Measurements from ENCODE around the gene RCOR3. TPM values are rescaled to one million over a fixed set of nuclear protein-coding genes. Genes with fewer than 3 reads are reported as not detected.
"Not testable (repeated sequence)": the region's sequence is repeated elsewhere in the genome, so short reads cannot be mapped to it uniquely, and the experiment has no call there.

Gene RCOR3
- total RNA-seq, 1 donor from 2014 or later: 14.2 TPM

GRCh38 chr1:211296396-211296795 is 37.2 kb downstream of the RCOR3 start:
- TF ChIP-seq CTCF (conservative IDR thresholded peaks at IDR 0.05; ENCODE audit: low read depth, low read length): no peak
- no peak for DNase-seq (ENCODE audit: low read depth)
- no peak overlapping the region for H3K4me3 ChIP-seq (ENCODE audit: low read depth, low read length)

- no peak for TF ChIP-seq CTCF (conservative IDR thresholded peaks at IDR 0.05; ENCODE audit: low read depth, low read length)
- no peak for DNase-seq (ENCODE audit: low read depth)
These were observed 45.9 kb downstream of the RCOR3 start for GRCh38 chr1:211305044-211305443.

GRCh38 chr1:211309617-211310016 is 50.5 kb downstream of the RCOR3 start:
- TF ChIP-seq CTCF (conservative IDR thresholded peaks at IDR 0.05; ENCODE audit: low read depth, low read length): no peak
- no peak overlapping the region for H3K4me3 ChIP-seq (ENCODE audit: low read depth, low read length)

More at GRCh38 chr1:211305044-211305443, 45.9 kb downstream of the RCOR3 start:
- H3K4me3 ChIP-seq (ENCODE audit: low read depth, low read length): no peak overlapping the region

GRCh38 chr1:211313392-211313791 is 54.2 kb downstream of the RCOR3 start:
- H3K4me3 ChIP-seq (ENCODE audit: low read depth, low read length): no peak overlapping the region
- no peak for TF ChIP-seq CTCF (conservative IDR thresholded peaks at IDR 0.05; ENCODE audit: low read depth, low read length)
- no peak for DNase-seq (ENCODE audit: low read depth)

More at GRCh38 chr1:211309617-211310016, 50.5 kb downstream of the RCOR3 start:
- DNase-seq (ENCODE audit: low read depth): no peak

GRCh38 chr1:211318576-211319280 is 59.6 kb downstream of the RCOR3 start:
- no peak for DNase-seq (ENCODE audit: low read depth)
- TF ChIP-seq CTCF (conservative IDR thresholded peaks at IDR 0.05; ENCODE audit: low read depth, low read length): peak; percentile 9
- H3K4me3 ChIP-seq (ENCODE audit: low read depth, low read length): no peak overlapping the region

- H3K4me3 ChIP-seq (ENCODE audit: low read depth, low read length): no peak overlapping the region
- no peak for TF ChIP-seq CTCF (conservative IDR thresholded peaks at IDR 0.05; ENCODE audit: low read depth, low read length)
- no peak for DNase-seq (ENCODE audit: low read depth)
These were observed 60.7 kb downstream of the RCOR3 start for GRCh38 chr1:211319892-211320291.

- TF ChIP-seq CTCF (conservative IDR thresholded peaks at IDR 0.05; ENCODE audit: low read depth, low read length): no peak
- no peak overlapping the region for H3K4me3 ChIP-seq (ENCODE audit: low read depth, low read length)
- no peak for DNase-seq (ENCODE audit: low read depth)
These were observed 61.8 kb downstream of the RCOR3 start for GRCh38 chr1:211320980-211321379.

GRCh38 chr1:211321646-211322045 is 62.5 kb downstream of the RCOR3 start:
- not testable (repeated sequence) for DNase-seq (ENCODE audit: low read depth)

More at GRCh38 chr1:211321646-211322045, 62.5 kb downstream of the RCOR3 start:
- not testable (repeated sequence) for H3K4me3 ChIP-seq (ENCODE audit: low read depth, low read length)
